Stimulated activated naive CD8-positive, alpha-beta T cell treated with anti-CD3 and anti-CD28 coated beads, Interleukin-15, Interleukin-2, amounts not matched to agents 100 ng/mL and 50 ng/mL, for 24 hours (primary cell): ENCODE measurements around the gene MCF2L2.

Experiments
- H3K27ac Mint-ChIP-seq: one replicate; pipeline ENCODE4 v1.8.0; 2021; ENCODE audit warnings: mild to moderate bottlenecking, mixed read lengths
- H3K27me3 Mint-ChIP-seq: one replicate; pipeline ENCODE4 v1.8.0; 2021; ENCODE audit warnings: mixed read lengths
- H3K36me3 Mint-ChIP-seq: one replicate; pipeline ENCODE4 v1.8.0; 2021; ENCODE audit warnings: low read depth, mixed read lengths
- H3K4me1 Mint-ChIP-seq: one replicate; pipeline ENCODE4 v1.8.0; 2021; ENCODE audit warnings: low read depth, mixed read lengths
- H3K4me3 Mint-ChIP-seq: one replicate; pipeline ENCODE4 v1.8.0; 2021; ENCODE audit warnings: mild to moderate bottlenecking, mixed read lengths
- H3K9me3 Mint-ChIP-seq: one replicate; pipeline ENCODE4 v1.8.0; 2021; ENCODE audit warnings: mixed read lengths

Gene MCF2L2

DNA sequence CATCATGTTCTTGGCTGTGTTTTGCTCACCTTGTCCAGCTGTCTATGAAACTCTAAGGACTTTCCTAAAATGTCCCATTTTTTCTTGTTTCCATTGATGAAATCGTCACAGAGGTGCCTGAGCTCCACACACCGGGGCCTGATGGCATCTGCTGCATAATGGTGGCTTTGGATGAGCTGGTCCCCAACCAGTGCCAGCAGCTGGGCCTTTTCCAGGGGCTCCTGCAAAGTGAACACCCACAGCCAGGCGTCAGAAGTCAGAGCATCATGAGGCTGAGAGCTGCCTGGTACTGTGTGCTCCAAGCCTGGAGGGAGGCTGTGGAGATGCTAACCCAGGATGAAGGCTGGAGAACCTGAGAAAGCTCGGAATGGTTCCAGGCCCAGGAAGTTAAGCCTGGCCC is 128.4 kb downstream of the MCF2L2 start:
- Mint-ChIP-seq H3K9me3 (no peaks in the 10 kb centered on the region), H3K27me3 (no peaks in the 10 kb centered on the region), H3K36me3 (peaks cover 13% of the 10 kb centered on the region), H3K4me3 (no peak overlapping the region), H3K27ac (no peak overlapping the region), H3K4me1 (peaks cover 6% of the 10 kb centered on the region)

- peaks cover 13% of the 10 kb centered on the region for H3K36me3 Mint-ChIP-seq
- H3K9me3 Mint-ChIP-seq = no peaks in the 10 kb centered on the region
- H3K4me3 Mint-ChIP-seq = no peak overlapping the region
- no peak overlapping the region for H3K27ac Mint-ChIP-seq
- peaks cover 6% of the 10 kb centered on the region for H3K4me1 Mint-ChIP-seq
- H3K27me3 Mint-ChIP-seq = no peaks in the 10 kb centered on the region
Measured at GRCh38 chr3:183298701-183299153, 129.7 kb downstream of the MCF2L2 start.

DNA sequence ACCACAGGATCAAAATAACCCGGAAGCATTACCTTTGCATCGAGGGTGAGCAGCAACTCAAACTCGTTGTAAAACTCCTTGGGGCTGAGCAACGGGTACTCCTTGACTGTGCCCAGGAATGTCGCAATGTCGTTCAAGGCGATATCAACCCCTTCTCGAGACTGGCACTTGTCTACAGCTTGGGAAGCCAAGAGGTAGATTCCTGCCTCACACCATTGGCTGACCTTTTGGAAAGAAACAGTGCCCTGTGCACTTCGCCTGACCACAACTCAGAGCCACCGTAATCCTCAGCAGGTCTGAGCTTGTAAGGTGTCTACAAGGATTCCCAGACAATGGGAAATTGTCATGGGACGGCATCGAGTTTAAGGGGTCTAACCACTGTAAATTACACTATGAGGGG is 131.5 kb downstream of the MCF2L2 start:
- H3K36me3 Mint-ChIP-seq = peaks cover 13% of the 10 kb centered on the region
- peaks cover 3% of the 10 kb centered on the region for H3K4me1 Mint-ChIP-seq
- no peaks in the 10 kb centered on the region for H3K27me3 Mint-ChIP-seq
- H3K4me3 Mint-ChIP-seq = no peak overlapping the region
- no peaks in the 10 kb centered on the region for H3K9me3 Mint-ChIP-seq
- no peak overlapping the region for H3K27ac Mint-ChIP-seq

DNA sequence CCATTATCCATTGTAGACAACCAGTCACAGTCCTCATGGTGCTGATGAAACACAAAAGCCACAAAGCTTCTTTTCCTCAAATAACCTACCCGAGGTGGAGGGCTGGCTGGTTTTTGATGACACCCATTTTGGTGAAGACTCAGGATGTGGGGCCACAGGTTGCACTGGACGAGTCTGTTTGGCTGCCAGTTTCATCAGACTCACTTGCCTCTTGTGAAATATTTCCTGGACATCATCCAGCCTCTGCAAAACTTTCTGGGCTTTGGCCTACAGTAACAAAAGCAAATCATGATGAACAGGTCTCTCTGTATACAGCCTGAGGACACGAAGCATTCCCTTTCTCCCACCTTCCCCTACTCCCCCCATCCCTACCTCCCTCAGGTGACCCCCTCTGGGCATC is 133.2 kb downstream of the MCF2L2 start:
- Mint-ChIP-seq H3K4me3 (no peak overlapping the region), H3K27ac (no peak overlapping the region), H3K36me3 (peaks cover 9% of the 10 kb centered on the region), H3K4me1 (no peaks in the 10 kb centered on the region), H3K27me3 (no peaks in the 10 kb centered on the region), H3K9me3 (no peaks in the 10 kb centered on the region)

- H3K36me3 Mint-ChIP-seq = peaks cover 13% of the 10 kb centered on the region
Measured at GRCh38 chr3:183293966-183294365, 134.5 kb downstream of the MCF2L2 start.

DNA sequence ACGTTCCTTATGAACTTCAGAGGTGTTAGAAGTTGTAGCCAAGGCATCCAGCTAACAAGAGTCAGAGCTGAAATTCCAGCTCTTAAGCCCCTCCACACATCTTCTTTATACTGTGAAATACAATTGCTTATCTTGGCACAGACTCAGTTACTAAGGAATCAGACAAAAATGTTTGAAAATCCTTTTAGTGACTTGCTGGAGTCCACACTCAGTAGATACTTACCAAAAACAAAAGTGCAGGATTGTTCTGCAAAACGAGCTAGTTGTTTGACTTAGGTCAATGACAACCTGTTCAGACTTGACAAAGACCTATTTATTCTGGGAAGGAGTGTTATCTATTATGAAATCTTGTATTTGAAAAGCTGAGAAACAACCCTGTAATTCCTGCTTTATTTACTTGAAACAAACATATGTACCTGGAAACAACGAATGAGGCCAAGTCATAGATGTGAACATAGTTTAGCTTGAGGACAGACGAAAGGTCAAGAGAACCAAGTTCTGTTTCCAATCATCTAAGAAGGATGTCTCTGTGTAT is 136.9 kb downstream of the MCF2L2 start:
- Mint-ChIP-seq H3K4me3 (no peak overlapping the region), H3K36me3 (peaks cover 20% of the 10 kb centered on the region), H3K27me3 (no peaks in the 10 kb centered on the region), H3K4me1 (peaks cover 13% of the 10 kb centered on the region), H3K9me3 (peaks cover 5% of the 10 kb centered on the region), H3K27ac (no peak overlapping the region)

More at GRCh38 chr3:183293966-183294365, 134.5 kb downstream of the MCF2L2 start:
- H3K27ac Mint-ChIP-seq = no peak overlapping the region
- H3K27me3 Mint-ChIP-seq = no peaks in the 10 kb centered on the region
- H3K9me3 Mint-ChIP-seq = no peaks in the 10 kb centered on the region
- H3K4me1 Mint-ChIP-seq = no peaks in the 10 kb centered on the region
- H3K4me3 Mint-ChIP-seq = no peak overlapping the region

GRCh38 chr3:183290216-183290615 is 138.2 kb downstream of the MCF2L2 start:
- H3K4me1 Mint-ChIP-seq = peaks cover 27% of the 10 kb centered on the region
- H3K27me3 Mint-ChIP-seq = no peaks in the 10 kb centered on the region
- peaks cover 5% of the 10 kb centered on the region for H3K9me3 Mint-ChIP-seq
- no peak overlapping the region for H3K4me3 Mint-ChIP-seq
- H3K27ac Mint-ChIP-seq = no peak overlapping the region
- H3K36me3 Mint-ChIP-seq = peaks cover 13% of the 10 kb centered on the region

DNA sequence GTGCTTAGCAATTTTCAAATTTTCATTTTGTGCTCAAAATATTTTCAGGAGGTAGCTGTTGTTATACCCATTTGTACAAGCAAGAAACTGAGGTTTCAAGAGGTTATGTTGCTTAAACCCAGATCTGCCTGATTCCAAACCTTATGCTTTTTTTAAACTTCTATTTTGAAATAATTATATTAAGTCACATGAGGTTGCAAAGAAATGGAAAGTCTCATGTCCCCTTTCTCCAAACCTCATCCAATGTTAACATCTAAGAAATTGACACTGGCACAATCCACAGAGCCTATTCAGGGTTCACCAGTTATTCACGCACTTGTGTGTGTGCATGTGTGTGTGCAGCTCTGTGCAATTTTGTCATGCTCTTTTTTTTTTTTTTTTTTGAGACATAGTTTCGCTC is 140.3 kb downstream of the MCF2L2 start:
- Mint-ChIP-seq H3K4me1 (peaks cover 42% of the 10 kb centered on the region), H3K27ac (no peak overlapping the region), H3K4me3 (no peak overlapping the region), H3K27me3 (no peaks in the 10 kb centered on the region), H3K9me3 (peaks cover 5% of the 10 kb centered on the region), H3K36me3 (peaks cover 13% of the 10 kb centered on the region)

DNA sequence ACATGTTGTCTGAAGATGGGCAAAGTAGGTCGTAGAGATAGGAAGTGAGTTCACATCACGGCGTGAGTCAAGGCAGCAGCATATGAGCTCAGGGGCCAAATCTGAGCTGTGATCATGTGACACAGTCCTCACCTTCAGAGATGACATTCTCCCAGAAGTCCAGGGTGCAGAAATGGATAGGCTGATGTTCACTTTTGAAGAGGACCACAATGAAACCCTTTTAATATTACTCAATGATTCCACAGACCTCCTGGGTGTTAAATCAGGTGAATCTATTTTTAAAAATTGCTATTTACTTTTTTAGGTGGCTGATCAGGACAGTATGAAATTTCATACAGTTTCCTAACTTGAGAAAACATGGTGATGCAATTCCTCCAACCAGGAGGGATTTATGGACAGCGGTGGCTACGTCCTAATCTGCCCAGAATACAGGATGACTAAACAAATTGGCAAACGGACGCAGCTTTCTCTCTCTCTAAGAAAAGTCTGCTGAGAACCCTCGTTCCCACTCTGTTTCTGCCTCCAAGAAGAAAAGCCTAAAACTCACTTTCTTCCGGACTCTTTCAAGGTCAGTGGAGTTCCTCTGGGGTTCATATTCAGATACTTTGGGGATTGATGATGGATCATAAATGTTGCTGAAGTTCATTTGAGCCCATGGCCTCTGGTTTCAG is 141.0 kb downstream of the MCF2L2 start:
- Mint-ChIP-seq H3K4me1 (peaks cover 42% of the 10 kb centered on the region), H3K36me3 (peaks cover 13% of the 10 kb centered on the region), H3K4me3 (peak overlapping the region; percentile 78), H3K27ac (peak overlapping the region; percentile 97), H3K9me3 (peaks cover 5% of the 10 kb centered on the region), H3K27me3 (no peaks in the 10 kb centered on the region)

- Mint-ChIP-seq H3K27me3 (no peaks in the 10 kb centered on the region), H3K4me3 (peak overlapping the region; percentile 78)
Measured at GRCh38 chr3:183285828-183286457, 142.5 kb downstream of the MCF2L2 start.

DNA sequence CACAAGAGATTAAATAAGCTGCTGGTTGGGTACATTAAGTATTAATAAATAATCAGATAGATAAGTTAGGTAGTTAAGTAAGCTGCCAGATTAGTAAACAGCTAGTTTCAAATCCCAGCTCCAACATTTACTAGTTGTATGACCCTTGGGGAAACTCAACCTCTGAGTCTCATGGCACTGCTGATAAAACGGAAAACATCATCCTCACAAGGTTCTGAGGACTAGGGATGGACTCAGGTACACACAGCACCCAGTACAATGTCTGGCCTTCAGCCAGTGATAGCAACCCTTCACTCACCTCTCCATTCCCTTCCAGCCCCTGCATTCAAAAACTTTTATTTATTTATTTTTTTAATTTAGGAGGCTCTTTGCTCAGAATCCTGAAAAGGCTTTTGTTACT is 143.1 kb downstream of the MCF2L2 start:
- peaks cover 13% of the 10 kb centered on the region for H3K36me3 Mint-ChIP-seq
- peaks cover 42% of the 10 kb centered on the region for H3K4me1 Mint-ChIP-seq
- peak overlapping the region; percentile 97 for H3K27ac Mint-ChIP-seq
- no peaks in the 10 kb centered on the region for H3K27me3 Mint-ChIP-seq
- H3K9me3 Mint-ChIP-seq = peaks cover 5% of the 10 kb centered on the region
- H3K4me3 Mint-ChIP-seq = peak overlapping the region; percentile 78

More at GRCh38 chr3:183285828-183286457, 142.5 kb downstream of the MCF2L2 start:
- H3K27ac Mint-ChIP-seq = peak overlapping the region; percentile 97
- H3K4me1 Mint-ChIP-seq = peaks cover 42% of the 10 kb centered on the region
- peaks cover 5% of the 10 kb centered on the region for H3K9me3 Mint-ChIP-seq
- H3K36me3 Mint-ChIP-seq = peaks cover 13% of the 10 kb centered on the region

- no peak overlapping the region for H3K4me3 Mint-ChIP-seq
- H3K27me3 Mint-ChIP-seq = no peaks in the 10 kb centered on the region
- H3K9me3 Mint-ChIP-seq = peaks cover 5% of the 10 kb centered on the region
- peaks cover 42% of the 10 kb centered on the region for H3K4me1 Mint-ChIP-seq
- H3K36me3 Mint-ChIP-seq = peaks cover 8% of the 10 kb centered on the region
- peak overlapping the region; percentile 97 for H3K27ac Mint-ChIP-seq
Measured at GRCh38 chr3:183284570-183284969, 143.8 kb downstream of the MCF2L2 start.

GRCh38 chr3:183283886-183284285 is 144.5 kb downstream of the MCF2L2 start:
- Mint-ChIP-seq H3K36me3 (peaks cover 8% of the 10 kb centered on the region), H3K4me3 (no peak overlapping the region), H3K27ac (peak overlapping the region; percentile 97), H3K27me3 (no peaks in the 10 kb centered on the region), H3K4me1 (peaks cover 42% of the 10 kb centered on the region), H3K9me3 (peaks cover 5% of the 10 kb centered on the region)

- Mint-ChIP-seq H3K9me3 (no peaks in the 10 kb centered on the region), H3K27me3 (no peaks in the 10 kb centered on the region), H3K27ac (no peak overlapping the region), H3K4me1 (peaks cover 30% of the 10 kb centered on the region), H3K4me3 (no peak overlapping the region), H3K36me3 (no peaks in the 10 kb centered on the region)
Measured at GRCh38 chr3:183281126-183281797, 147.2 kb downstream of the MCF2L2 start.

DNA sequence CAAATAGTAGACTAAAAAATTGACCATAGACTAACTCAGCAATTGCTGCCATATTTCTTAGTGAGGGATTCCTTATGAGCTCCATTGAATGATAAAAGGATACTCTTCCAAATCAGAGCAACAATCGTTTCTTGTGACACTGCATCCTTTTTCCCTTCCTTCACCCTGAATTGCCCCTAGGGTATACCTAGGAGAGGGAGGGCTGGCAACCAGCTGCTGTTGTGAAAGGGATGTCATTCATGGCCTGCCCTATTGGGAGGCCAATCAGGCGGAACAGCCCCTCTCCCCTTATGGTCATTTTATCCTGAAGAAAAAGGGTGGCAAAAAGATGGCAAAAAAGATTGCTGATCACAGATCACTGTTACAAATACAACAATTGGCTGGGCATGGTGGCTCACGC is 149.0 kb downstream of the MCF2L2 start:
- no peaks in the 10 kb centered on the region for H3K27me3 Mint-ChIP-seq
- no peak overlapping the region for H3K4me3 Mint-ChIP-seq
- peaks cover 7% of the 10 kb centered on the region for H3K36me3 Mint-ChIP-seq
- no peak overlapping the region for H3K27ac Mint-ChIP-seq
- no peaks in the 10 kb centered on the region for H3K9me3 Mint-ChIP-seq
- H3K4me1 Mint-ChIP-seq = peaks cover 24% of the 10 kb centered on the region
